ENCODE results near the gene ZNF541.
"Not testable (repeated sequence)": the region's sequence is repeated elsewhere in the genome, so short reads cannot be mapped to it uniquely, and the experiment has no call there.

Gene ZNF541

DNA sequence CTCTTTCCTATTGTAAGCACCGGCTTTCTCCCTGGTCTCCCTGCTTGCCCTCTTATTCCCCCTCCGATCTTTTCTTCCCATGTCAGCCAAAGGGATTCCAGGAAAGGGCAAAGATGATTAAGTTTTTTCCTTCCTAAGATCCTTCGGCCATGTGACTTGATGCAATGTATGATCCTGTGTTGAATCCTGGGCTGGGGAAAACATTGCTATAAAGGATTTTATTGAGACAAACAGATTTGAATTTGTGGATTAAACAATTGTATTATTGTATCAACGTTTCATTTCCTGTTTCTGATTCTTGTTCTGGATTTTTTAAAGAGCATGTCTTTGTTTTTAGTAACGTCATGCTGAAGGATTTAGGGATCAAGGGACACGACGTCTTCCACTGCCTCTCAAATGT lies 16.9 kb upstream of the ZNF541 start:
- no peaks in the 10 kb centered on the region for H3K36me3 ChIP-seq (replicated peaks in 1 of 2; ENCODE audit: control insufficient read depth in 2 of 2, insufficient read depth in 2 of 2, low read length in 2 of 2)
- H4K91ac ChIP-seq (ENCODE audit: low read depth, low read length, poor library complexity): no peak overlapping the region
- H2BK12ac ChIP-seq (ENCODE audit: low read length): no peak overlapping the region
- no peak overlapping the region for H3K4ac ChIP-seq (ENCODE audit: low read length)
- no peak overlapping the region for H3K14ac ChIP-seq (ENCODE audit: low read length)
- H3K18ac ChIP-seq (ENCODE audit: low read length): no peak overlapping the region
- no peaks in the 10 kb centered on the region for H3K4me1 ChIP-seq (ENCODE audit: control insufficient read depth in 2 of 2, insufficient read depth in 1 of 2, low read depth in 1 of 2, low read length in 2 of 2)
- no peak overlapping the region for H3K4me3 ChIP-seq (ENCODE audit: low read length in 2 of 2)
- no peak overlapping the region for H2AK5ac ChIP-seq (ENCODE audit: low read depth, low read length)
- H3K23ac ChIP-seq (ENCODE audit: low read depth, low read length, poor library complexity): no peak overlapping the region
- peaks cover 0 to 2% (median 0%) of the 10 kb centered on the region in 3 experiments for H3K27me3 ChIP-seq (ENCODE audit: control insufficient read depth in 3 of 3, insufficient read depth in 3 of 3, low read depth in 1 of 3, low read length in 3 of 3)
- H3K4me2 ChIP-seq (ENCODE audit: insufficient read depth, low read length, poor library complexity, severe bottlenecking): no peak overlapping the region
- no peak overlapping the region for H4K8ac ChIP-seq (ENCODE audit: low read depth, low read length)
- peaks cover 0 to 7% of the 10 kb centered on the region in 2 donors for H3K9me3 ChIP-seq (replicated peaks in 1 of 2; ENCODE audit: control insufficient read depth in 2 of 2, insufficient read depth in 1 of 2, low read depth in 1 of 2, low read length in 2 of 2)
- no peak overlapping the region for H2AFZ ChIP-seq (ENCODE audit: low read length)
- WGBS, 2 donors (ENCODE audit: extremely low coverage in 2 of 2, insufficient read length in 2 of 2, insufficient replicate concordance in 1 of 2): no CpG with 5 or more reads among the region's 7 CpGs
- H2BK120ac ChIP-seq (ENCODE audit: low read depth, low read length): no peak overlapping the region
- no peak overlapping the region for H2BK15ac ChIP-seq (ENCODE audit: low read length)
- H3K79me1 ChIP-seq (ENCODE audit: low read depth, low read length): no peaks in the 10 kb centered on the region
- H3K9ac ChIP-seq (ENCODE audit: low read depth, low read length, poor library complexity): no peak overlapping the region
- H2BK5ac ChIP-seq (ENCODE audit: low read length): no peak overlapping the region
- no peak for DNase-seq (ENCODE audit: low spot score)
- H3K27ac ChIP-seq (replicated peaks; ENCODE audit: low read length): no peak overlapping the region

DNA sequence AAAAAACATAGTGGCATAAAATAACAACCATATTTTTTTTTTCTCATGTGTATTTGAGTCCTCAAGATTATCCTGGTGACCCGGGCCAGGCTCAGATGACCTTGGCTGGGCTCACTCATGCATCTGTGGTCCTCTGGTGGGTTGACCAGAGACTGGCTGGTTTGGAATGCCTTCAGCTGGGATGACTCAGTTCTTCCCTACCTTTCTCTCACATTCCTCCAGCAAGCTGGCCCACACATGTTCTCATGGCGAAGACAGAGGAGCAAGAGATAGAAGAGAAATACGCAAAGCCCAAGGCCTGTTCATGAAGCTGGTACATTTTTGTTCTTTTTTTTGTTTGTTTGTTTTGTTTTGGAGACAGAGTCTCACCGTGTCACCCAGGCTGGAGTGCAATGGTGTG lies 14.3 kb upstream of the ZNF541 start:
- H3K4me1 ChIP-seq (ENCODE audit: control insufficient read depth in 2 of 2, insufficient read depth in 1 of 2, low read depth in 1 of 2, low read length in 2 of 2): no peaks in the 10 kb centered on the region
- no peak overlapping the region for H2BK120ac ChIP-seq (ENCODE audit: low read depth, low read length)
- no peak overlapping the region for H3K9ac ChIP-seq (ENCODE audit: low read depth, low read length, poor library complexity)
- no peak for DNase-seq (ENCODE audit: low spot score)
- H4K91ac ChIP-seq (ENCODE audit: low read depth, low read length, poor library complexity): no peak overlapping the region
- H3K23ac ChIP-seq (ENCODE audit: low read depth, low read length, poor library complexity): no peak overlapping the region
- no peaks in the 10 kb centered on the region for H3K27me3 ChIP-seq (ENCODE audit: control insufficient read depth in 3 of 3, insufficient read depth in 3 of 3, low read depth in 1 of 3, low read length in 3 of 3)
- H3K4me3 ChIP-seq (ENCODE audit: low read length in 2 of 2): no peak overlapping the region
- no peak overlapping the region for H3K27ac ChIP-seq (replicated peaks; ENCODE audit: low read length)
- H2AK5ac ChIP-seq (ENCODE audit: low read depth, low read length): no peak overlapping the region
- no peak overlapping the region for H2BK12ac ChIP-seq (ENCODE audit: low read length)
- WGBS, 2 donors (ENCODE audit: extremely low coverage in 2 of 2, insufficient read length in 2 of 2, insufficient replicate concordance in 1 of 2): no CpG with 5 or more reads among the region's 4 CpGs
- H3K9me3 ChIP-seq (replicated peaks in 1 of 2; ENCODE audit: control insufficient read depth in 2 of 2, insufficient read depth in 1 of 2, low read depth in 1 of 2, low read length in 2 of 2): peaks cover 0 to 7% of the 10 kb centered on the region in 2 donors
- no peaks in the 10 kb centered on the region for H3K79me1 ChIP-seq (ENCODE audit: low read depth, low read length)
- no peaks in the 10 kb centered on the region for H3K36me3 ChIP-seq (replicated peaks in 1 of 2; ENCODE audit: control insufficient read depth in 2 of 2, insufficient read depth in 2 of 2, low read length in 2 of 2)
- H4K8ac ChIP-seq (ENCODE audit: low read depth, low read length): no peak overlapping the region
- no peak overlapping the region for H3K14ac ChIP-seq (ENCODE audit: low read length)
- no peak overlapping the region for H2AFZ ChIP-seq (ENCODE audit: low read length)
- H2BK15ac ChIP-seq (ENCODE audit: low read length): no peak overlapping the region
- H2BK5ac ChIP-seq (ENCODE audit: low read length): no peak overlapping the region
- no peak overlapping the region for H3K4me2 ChIP-seq (ENCODE audit: insufficient read depth, low read length, poor library complexity, severe bottlenecking)
- H3K18ac ChIP-seq (ENCODE audit: low read length): no peak overlapping the region
- H3K4ac ChIP-seq (ENCODE audit: low read length): no peak overlapping the region

DNA sequence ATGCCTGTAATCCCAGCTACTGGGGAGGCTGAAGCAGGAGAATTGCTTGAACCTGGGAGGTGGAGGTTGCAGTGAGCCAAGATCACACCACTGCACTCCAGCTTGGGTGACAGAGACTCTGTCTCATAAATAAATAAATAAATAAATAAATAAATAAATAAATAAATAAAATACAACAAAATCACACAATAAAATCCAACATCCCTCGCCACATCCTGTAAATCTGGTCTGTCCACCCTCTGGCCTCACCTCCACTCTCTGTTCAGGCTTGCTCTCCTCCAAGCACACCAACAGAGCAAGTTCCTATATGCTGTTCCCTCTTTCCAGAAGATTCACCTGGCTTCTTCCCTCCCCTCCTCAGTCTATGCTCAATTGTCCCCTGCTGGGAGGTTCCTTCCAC lies 10.2 kb upstream of the ZNF541 start:
- not testable (repeated sequence) for H3K27me3 ChIP-seq (ENCODE audit: control insufficient read depth in 3 of 3, insufficient read depth in 3 of 3, low read depth in 1 of 3, low read length in 3 of 3); H3K4ac ChIP-seq (ENCODE audit: low read length); H4K8ac ChIP-seq (ENCODE audit: low read depth, low read length); H2AK5ac ChIP-seq (ENCODE audit: low read depth, low read length); H3K9me3 ChIP-seq (replicated peaks in 1 of 2; ENCODE audit: control insufficient read depth in 2 of 2, insufficient read depth in 1 of 2, low read depth in 1 of 2, low read length in 2 of 2); DNase-seq (ENCODE audit: low spot score); H3K36me3 ChIP-seq (replicated peaks in 1 of 2; ENCODE audit: control insufficient read depth in 2 of 2, insufficient read depth in 2 of 2, low read length in 2 of 2); H2BK120ac ChIP-seq (ENCODE audit: low read depth, low read length); H4K91ac ChIP-seq (ENCODE audit: low read depth, low read length, poor library complexity); H3K9ac ChIP-seq (ENCODE audit: low read depth, low read length, poor library complexity); H2AFZ ChIP-seq (ENCODE audit: low read length); H3K79me1 ChIP-seq (ENCODE audit: low read depth, low read length); H2BK15ac ChIP-seq (ENCODE audit: low read length); H3K23ac ChIP-seq (ENCODE audit: low read depth, low read length, poor library complexity); H3K4me2 ChIP-seq (ENCODE audit: insufficient read depth, low read length, poor library complexity, severe bottlenecking); H3K27ac ChIP-seq (replicated peaks; ENCODE audit: low read length); H3K18ac ChIP-seq (ENCODE audit: low read length); H3K14ac ChIP-seq (ENCODE audit: low read length); H2BK12ac ChIP-seq (ENCODE audit: low read length); H3K4me1 ChIP-seq (ENCODE audit: control insufficient read depth in 2 of 2, insufficient read depth in 1 of 2, low read depth in 1 of 2, low read length in 2 of 2); H2BK5ac ChIP-seq (ENCODE audit: low read length); H3K4me3 ChIP-seq (ENCODE audit: low read length in 2 of 2)
- WGBS, 2 donors (ENCODE audit: extremely low coverage in 2 of 2, insufficient read length in 2 of 2, insufficient replicate concordance in 1 of 2): no CpG with 5 or more reads among the region's 1 CpG

GRCh38 chr19:47582320-47582909 lies 9.5 kb upstream of the ZNF541 start:
- Histone ChIP-seq H3K23ac (ENCODE audit: low read depth, low read length, poor library complexity) (no peak overlapping the region), H2BK12ac (ENCODE audit: low read length) (no peak overlapping the region), H2AK5ac (ENCODE audit: low read depth, low read length) (no peak overlapping the region), H3K14ac (ENCODE audit: low read length) (no peak overlapping the region), H2BK5ac (ENCODE audit: low read length) (no peak overlapping the region), H3K36me3 (replicated peaks in 1 of 2; ENCODE audit: control insufficient read depth in 2 of 2, insufficient read depth in 2 of 2, low read length in 2 of 2) (no peaks in the 10 kb centered on the region), H2BK15ac (ENCODE audit: low read length) (no peak overlapping the region), H3K4me1 (ENCODE audit: control insufficient read depth in 2 of 2, insufficient read depth in 1 of 2, low read depth in 1 of 2, low read length in 2 of 2) (no peaks in the 10 kb centered on the region), H3K9ac (ENCODE audit: low read depth, low read length, poor library complexity) (no peak overlapping the region), H3K9me3 (replicated peaks in 1 of 2; ENCODE audit: control insufficient read depth in 2 of 2, insufficient read depth in 1 of 2, low read depth in 1 of 2, low read length in 2 of 2) (peaks cover 0 to 7% of the 10 kb centered on the region in 2 donors), H3K27ac (replicated peaks; ENCODE audit: low read length) (no peak overlapping the region), H3K27me3 (ENCODE audit: control insufficient read depth in 3 of 3, insufficient read depth in 3 of 3, low read depth in 1 of 3, low read length in 3 of 3) (no peaks in the 10 kb centered on the region), H2AFZ (ENCODE audit: low read length) (no peak overlapping the region), H4K8ac (ENCODE audit: low read depth, low read length) (no peak overlapping the region), H3K4me3 (ENCODE audit: low read length in 2 of 2) (no peak overlapping the region), H4K91ac (ENCODE audit: low read depth, low read length, poor library complexity) (no peak overlapping the region), H3K4ac (ENCODE audit: low read length) (no peak overlapping the region), H3K79me1 (ENCODE audit: low read depth, low read length) (no peaks in the 10 kb centered on the region), H3K4me2 (ENCODE audit: insufficient read depth, low read length, poor library complexity, severe bottlenecking) (no peak overlapping the region), H3K18ac (ENCODE audit: low read length) (no peak overlapping the region), H2BK120ac (ENCODE audit: low read depth, low read length) (no peak overlapping the region)
- WGBS, 2 donors (ENCODE audit: extremely low coverage in 2 of 2, insufficient read length in 2 of 2, insufficient replicate concordance in 1 of 2): no CpG with 5 or more reads among the region's 6 CpGs
- no peak for DNase-seq (ENCODE audit: low spot score)
